Trophoblast cell (in vitro differentiated cells and primary cell): ENCODE results near the gene HSD17B8.

Source experiments
- DNase-seq, 2 donors: peaks; one replicate each; pipeline ENCODE4 v3.0.0-alpha.2; 2016
- H2AFZ ChIP-seq: 2 replicates; pipeline ENCODE4 v1.6.1; 2013; ENCODE audit warnings: low read length, moderate library complexity, mild to moderate bottlenecking; ENCODE audit not compliant: insufficient read depth, poor library complexity
- H2AK5ac ChIP-seq: 2 replicates; pipeline ENCODE4 v1.6.1; 2013; ENCODE audit warnings: mild to moderate bottlenecking, low read length
- H2BK120ac ChIP-seq: 2 replicates; pipeline ENCODE4 v1.6.1; 2013; ENCODE audit warnings: low read length, mild to moderate bottlenecking, moderate library complexity; ENCODE audit not compliant: insufficient read depth, poor library complexity
- H2BK12ac ChIP-seq: 2 replicates; pipeline ENCODE4 v1.6.1; 2013; ENCODE audit warnings: mild to moderate bottlenecking, low read length, moderate library complexity
- H2BK5ac ChIP-seq: 2 replicates; pipeline ENCODE4 v1.6.1; 2013; ENCODE audit warnings: low read length, low read depth, moderate library complexity, mild to moderate bottlenecking; ENCODE audit not compliant: poor library complexity
- H3K14ac ChIP-seq: 2 replicates; pipeline ENCODE4 v1.6.1; 2013; ENCODE audit warnings: mild to moderate bottlenecking, low read length
- H3K18ac ChIP-seq: 2 replicates; pipeline ENCODE4 v1.6.1; 2013; ENCODE audit warnings: mild to moderate bottlenecking, low read length
- H3K23ac ChIP-seq: 2 replicates; pipeline ENCODE4 v1.6.1; 2013; ENCODE audit warnings: low read length
- H3K27ac ChIP-seq: 2 replicates; pipeline ENCODE4 v1.5.1; 2013; ENCODE audit warnings: low read depth, mild to moderate bottlenecking, inconsistent platforms, low read length, moderate library complexity
- H3K27me3 ChIP-seq: 2 replicates; pipeline ENCODE4 v1.6.1; 2013; ENCODE audit warnings: inconsistent platforms, mild to moderate bottlenecking, low read length, moderate library complexity; ENCODE audit not compliant: insufficient read depth
- H3K36me3 ChIP-seq, 2 experiments: 1 replicate in 1 of 2; 2 replicates in 1 of 2; pipeline ENCODE4 v1.6.1; 2013; ENCODE audit warnings: low read length in 2 of 2, mild to moderate bottlenecking in 2 of 2, moderate library complexity in 1 of 2; ENCODE audit not compliant: insufficient read depth in 2 of 2, control insufficient read depth in 1 of 2
- H3K4ac ChIP-seq: 2 replicates; pipeline ENCODE4 v1.6.1; 2013; ENCODE audit warnings: low read depth, mild to moderate bottlenecking, low read length, moderate library complexity
- H3K4me1 ChIP-seq, 2 experiments: 1 replicate in 1 of 2; 2 replicates in 1 of 2; pipeline ENCODE4 v1.6.1; 2013; ENCODE audit warnings: low read length in 2 of 2, mild to moderate bottlenecking in 2 of 2, moderate library complexity in 1 of 2; ENCODE audit not compliant: insufficient read depth in 2 of 2, control insufficient read depth in 1 of 2
- H3K4me2 ChIP-seq: 2 replicates; pipeline ENCODE4 v1.6.1; 2013; ENCODE audit warnings: inconsistent platforms, mild to moderate bottlenecking, low read length, moderate library complexity
- H3K4me3 ChIP-seq: 2 replicates; pipeline ENCODE4 v1.5.1; 2013; ENCODE audit warnings: mild to moderate bottlenecking, low read depth, low read length, inconsistent platforms
- H3K79me1 ChIP-seq: one replicate; pipeline ENCODE4 v1.6.1; 2013; ENCODE audit warnings: low read length
- H3K79me2 ChIP-seq: 2 replicates; pipeline ENCODE4 v1.6.1; 2013; ENCODE audit warnings: low read length, mild to moderate bottlenecking; ENCODE audit not compliant: control insufficient read depth, insufficient read depth, poor library complexity
- H3K9ac ChIP-seq: 2 replicates; pipeline ENCODE4 v1.6.1; 2013; ENCODE audit warnings: mild to moderate bottlenecking, low read length
- H3K9me3 ChIP-seq: 2 replicates; pipeline ENCODE4 v1.6.1; 2013; ENCODE audit warnings: low read depth, mild to moderate bottlenecking, control low read depth, inconsistent platforms, low read length; ENCODE audit not compliant: insufficient read depth
- H4K12ac ChIP-seq: 2 replicates; pipeline ENCODE4 v1.6.1; 2013; ENCODE audit warnings: low read depth, mild to moderate bottlenecking, low read length, moderate library complexity
- H4K8ac ChIP-seq: 2 replicates; pipeline ENCODE4 v1.6.1; 2013; ENCODE audit warnings: low read depth, mild to moderate bottlenecking, low read length, moderate library complexity
- H4K91ac ChIP-seq: one replicate; pipeline ENCODE4 v1.6.1; 2013; ENCODE audit warnings: low read depth, mild to moderate bottlenecking, low read length, moderate library complexity
- WGBS: extraction: QIAGEN DNeasy Blood & Tissue Kit; methylation state at CpG from one replicate; pipeline ENCODE4 v1.1.7; 2013; ENCODE audit warnings: missing lambda C conversion rate; ENCODE audit not compliant: insufficient read length, insufficient coverage; ENCODE audit errors: extremely low coverage; 5-methylcytosine and 5-hydroxymethylcytosine counted together

HSD17B8 gene

DNA sequence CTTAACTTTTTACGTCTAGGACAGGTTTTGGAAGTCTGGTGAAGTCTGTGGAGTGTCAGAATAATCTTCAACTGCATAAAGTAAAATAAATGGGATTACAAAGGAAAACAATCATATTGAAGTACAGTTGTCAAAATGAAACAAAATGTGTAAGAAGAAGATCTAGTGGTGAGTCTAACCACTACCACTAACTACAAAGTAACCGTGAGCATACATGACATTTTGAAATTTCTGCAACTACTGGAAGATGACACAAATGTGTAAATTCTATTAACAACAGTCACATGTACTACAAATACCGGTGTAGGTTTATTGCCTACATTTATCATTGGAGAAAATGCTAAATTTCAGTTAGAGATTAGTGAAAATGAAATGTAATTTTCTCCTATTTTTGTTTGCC, 37.5 kb downstream of the HSD17B8 start:
- Histone ChIP-seq H2BK120ac (no peak overlapping the region), H3K9me3 (no peaks in the 10 kb centered on the region), H3K4me1 (no peaks in the 10 kb centered on the region), H3K23ac (no peak overlapping the region), H2BK12ac (no peak overlapping the region), H4K91ac (no peak overlapping the region), H3K4ac (no peak overlapping the region), H3K79me1 (no peaks in the 10 kb centered on the region), H3K18ac (no peak overlapping the region), H3K36me3 (no peaks in the 10 kb centered on the region), H3K4me3 (no peak overlapping the region), H3K14ac (no peak overlapping the region), H3K4me2 (no peak overlapping the region), H3K9ac (no peak overlapping the region), H4K8ac (no peak overlapping the region), H4K12ac (no peak overlapping the region), H2BK5ac (no peak overlapping the region), H2AFZ (no peak overlapping the region), H2AK5ac (no peak overlapping the region), H3K27ac (no peak overlapping the region), H3K79me2 (no peaks in the 10 kb centered on the region), H3K27me3 (no peaks in the 10 kb centered on the region)
- no peak for DNase-seq
- no CpG with 5 or more reads among the region's 3 CpGs for WGBS

DNA sequence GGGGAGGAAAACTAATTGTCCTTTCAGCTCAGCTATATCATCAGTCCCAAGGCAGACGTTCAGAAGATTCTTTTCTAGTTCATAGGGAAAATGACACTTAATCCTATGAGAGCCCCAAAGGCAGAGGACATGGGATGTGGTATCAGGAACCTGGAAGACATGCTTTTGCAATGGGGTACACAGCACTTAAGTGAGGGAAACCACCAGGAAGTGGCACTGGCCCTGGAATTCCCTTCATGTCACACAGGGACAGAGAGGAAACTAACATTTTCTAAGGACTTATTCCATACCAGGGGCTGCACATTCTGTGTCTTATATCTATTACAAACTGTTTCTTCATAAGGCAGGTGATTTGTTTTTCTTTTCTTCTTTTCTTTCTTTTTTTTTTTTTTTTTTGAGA, 39.0 kb downstream of the HSD17B8 start:
- no peak overlapping the region for H3K18ac ChIP-seq
- H4K12ac ChIP-seq, result no peak overlapping the region
- no peak overlapping the region for H2BK5ac ChIP-seq
- no peak for DNase-seq
- no peak overlapping the region for H3K9ac ChIP-seq
- no peak overlapping the region for H3K27ac ChIP-seq
- H3K79me1 ChIP-seq, result no peaks in the 10 kb centered on the region
- WGBS, result no CpG with 5 or more reads among the region's 1 CpG
- H3K9me3 ChIP-seq, result no peaks in the 10 kb centered on the region
- no peaks in the 10 kb centered on the region for H3K27me3 ChIP-seq
- no peak overlapping the region for H2BK120ac ChIP-seq
- H2AFZ ChIP-seq, result no peak overlapping the region
- H3K14ac ChIP-seq, result no peak overlapping the region
- no peak overlapping the region for H3K23ac ChIP-seq
- H3K4ac ChIP-seq, result no peak overlapping the region
- H4K8ac ChIP-seq, result no peak overlapping the region
- H3K4me3 ChIP-seq, result no peak overlapping the region
- no peaks in the 10 kb centered on the region for H3K79me2 ChIP-seq
- no peak overlapping the region for H2AK5ac ChIP-seq
- no peak overlapping the region for H4K91ac ChIP-seq
- no peak overlapping the region for H2BK12ac ChIP-seq
- no peaks in the 10 kb centered on the region for H3K36me3 ChIP-seq
- no peak overlapping the region for H3K4me2 ChIP-seq
- H3K4me1 ChIP-seq, result peaks cover 1 to 2% of the 10 kb centered on the region in 2 experiments

DNA sequence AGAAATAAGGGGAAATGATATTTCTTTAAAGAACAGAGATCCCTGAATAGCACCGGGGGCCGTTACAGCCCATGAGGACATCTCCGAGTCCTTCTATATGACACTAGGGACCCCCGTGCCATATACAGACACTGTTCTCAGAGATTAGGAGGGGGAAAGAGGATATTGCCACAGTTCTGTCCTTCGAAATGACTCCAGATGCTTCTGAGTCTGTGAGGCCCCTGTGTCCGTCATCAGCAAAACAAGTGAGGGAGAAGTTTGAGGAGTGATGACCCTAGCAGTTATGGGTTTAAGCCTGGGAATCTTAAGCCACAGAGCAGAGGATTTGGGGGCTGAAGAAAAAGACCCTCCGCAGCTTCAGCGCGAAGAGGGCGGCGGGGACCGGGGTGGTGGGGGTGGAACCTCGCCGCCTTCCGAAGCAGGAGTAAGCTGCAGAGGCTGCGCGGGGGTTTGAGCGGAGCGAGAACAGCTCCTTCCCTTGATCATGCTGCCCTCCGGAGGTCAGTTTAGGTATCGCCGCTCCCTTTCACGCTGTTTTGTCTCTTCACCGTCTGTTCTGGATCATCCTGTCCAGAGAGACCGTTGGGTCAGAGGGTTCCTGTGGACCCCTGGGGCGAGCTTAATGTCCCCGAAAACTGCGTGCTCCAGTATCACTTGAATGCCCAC, 43.7 kb downstream of the HSD17B8 start:
- no peak overlapping the region for H3K9ac ChIP-seq
- no peak overlapping the region for H4K8ac ChIP-seq

DNA sequence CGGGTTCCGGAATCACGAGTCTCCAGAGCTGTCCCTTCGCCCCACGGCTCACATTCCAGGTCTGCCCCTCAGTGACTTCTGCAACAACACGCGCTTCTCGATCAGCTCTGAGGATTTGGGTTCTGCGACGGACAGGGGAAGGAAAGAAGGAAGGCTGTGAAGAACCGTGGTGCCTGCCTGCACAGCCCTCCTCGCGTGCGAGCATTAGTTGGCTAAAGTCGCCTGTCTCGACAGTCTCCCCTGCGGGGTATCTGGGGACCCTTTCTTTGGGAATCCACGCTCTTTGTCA, 44.1 kb downstream of the HSD17B8 start:
- Histone ChIP-seq H3K23ac (no peak overlapping the region), H2AK5ac (no peak overlapping the region), H3K79me2 (no peaks in the 10 kb centered on the region), H3K18ac (no peak overlapping the region), H3K14ac (no peak overlapping the region), H3K27me3 (no peaks in the 10 kb centered on the region), H3K4ac (no peak overlapping the region), H3K9me3 (no peaks in the 10 kb centered on the region), H2BK120ac (no peak overlapping the region), H3K27ac (no peak overlapping the region), H4K91ac (no peak overlapping the region), H3K9ac (no peak overlapping the region), H2BK5ac (no peak overlapping the region), H3K4me2 (peak overlapping the region; percentile 91), H3K4me3 (no peak overlapping the region), H4K12ac (peak overlapping the region; percentile 1), H3K79me1 (peaks cover 6% of the 10 kb centered on the region), H2AFZ (peak overlapping the region; percentile 71), H3K36me3 (peaks cover 5% of the 10 kb centered on the region in 2 experiments), H3K4me1 (peaks cover 12 to 14% of the 10 kb centered on the region in 2 experiments), H4K8ac (no peak overlapping the region), H2BK12ac (no peak overlapping the region)
- DNase-seq, result no peak
- no CpG with 5 or more reads among the region's 18 CpGs for WGBS

More for the DNA sequence above, 43.7 kb downstream of the HSD17B8 start:
- Histone ChIP-seq H3K79me2 (no peaks in the 10 kb centered on the region), H3K4me1 (peaks cover 12 to 14% of the 10 kb centered on the region in 2 experiments), H3K27me3 (no peaks in the 10 kb centered on the region), H2AFZ (peak overlapping the region; percentile 71), H3K9me3 (no peaks in the 10 kb centered on the region), H2AK5ac (no peak overlapping the region), H2BK12ac (no peak overlapping the region), H3K4ac (no peak overlapping the region), H3K18ac (no peak overlapping the region), H2BK120ac (no peak overlapping the region), H3K79me1 (peaks cover 6% of the 10 kb centered on the region), H2BK5ac (no peak overlapping the region), H4K91ac (no peak overlapping the region), H3K36me3 (peaks cover 5% of the 10 kb centered on the region in 2 experiments), H4K12ac (no peak overlapping the region), H3K23ac (no peak overlapping the region), H3K4me3 (no peak overlapping the region), H3K27ac (no peak overlapping the region), H3K4me2 (peak overlapping the region; percentile 91), H3K14ac (no peak overlapping the region)
- peak; percentile 75 to 92 for DNase-seq
- WGBS, result no CpG with 5 or more reads among the region's 28 CpGs
